ENCODE measurements around the gene AP4B1.

AP4B1 gene

DNA sequence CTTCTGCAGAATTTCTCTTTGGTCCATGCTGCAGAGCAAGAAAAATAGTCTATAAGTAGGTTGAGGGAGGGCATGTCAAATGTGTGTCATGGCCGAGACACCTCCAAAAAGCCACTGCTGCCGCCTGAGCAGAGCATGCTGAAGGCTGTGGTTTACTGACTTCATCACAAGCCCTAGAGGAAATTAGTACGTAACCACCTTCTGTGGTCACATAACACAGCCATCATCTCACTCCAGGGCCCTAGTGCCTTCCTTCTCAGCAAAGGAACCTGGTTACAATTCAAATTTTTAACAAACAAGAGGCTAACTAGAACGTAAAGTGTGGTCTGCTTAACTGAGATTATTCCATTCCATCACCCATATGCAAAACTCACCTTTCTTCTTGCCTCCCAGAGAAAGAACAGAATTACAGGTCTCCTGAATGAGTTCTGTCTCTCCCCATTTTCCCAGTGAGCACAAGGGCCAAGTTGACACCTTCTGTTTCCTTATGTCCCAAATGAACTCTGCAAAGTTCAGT lies 32.9 kb downstream of the AP4B1 start, which contains the start of gene PTPN22:
Gene PTPN22 (minus strand): TSS at position 116 of the 517 bp plus-strand sequence.
- TF ChIP-seq SPI1 (IDR thresholded peaks at IDR 0.05; ENCODE audit: borderline replicate concordance, low read depth) (peak; percentile 2; the same call in 1 of the 2 replicates), POLR2AphosphoS5 (IDR thresholded peaks at IDR 0.05; ENCODE audit: low read depth) (peak; percentile 95), GABPA (IDR thresholded peaks at IDR 0.05; ENCODE audit: low read depth) (no peak)
- Histone ChIP-seq H3K4me3 (replicated peaks; ENCODE audit: insufficient read depth, low read length) (peak within 1 kb of the TSS; percentile 51), H3K27ac (replicated peaks) (peak within 1 kb of the TSS; percentile 96), H3K27me3 (ENCODE audit: insufficient read depth, poor library complexity, severe bottlenecking) (no peaks in the 10 kb centered on the region)
- peak; percentile 86 to 95 for DNase-seq (ENCODE audit: low read depth in 1 of 2, low spot score in 1 of 2)

DNA sequence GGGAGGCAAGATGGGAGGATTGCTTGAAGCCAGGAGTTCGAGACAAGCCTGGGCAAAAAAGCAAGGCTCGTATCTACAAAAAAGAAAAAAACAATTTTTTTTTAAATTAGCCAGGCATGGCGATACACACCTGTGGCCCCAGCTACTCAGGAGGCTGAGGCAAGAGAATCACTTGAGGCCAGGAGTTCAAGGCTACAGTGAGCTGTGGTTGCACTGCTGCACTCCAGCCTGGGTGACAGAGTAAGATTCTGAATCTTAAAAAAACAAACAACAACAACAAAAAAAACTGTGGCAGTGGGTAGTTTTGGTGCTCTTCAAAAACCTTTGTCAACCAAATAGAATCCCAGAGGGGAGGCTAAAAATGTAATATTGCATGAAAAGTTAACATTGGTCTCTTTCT lies 33.8 kb downstream of the AP4B1 start:
- H3K27ac ChIP-seq (replicated peaks): peak overlapping the region; percentile 96

DNA sequence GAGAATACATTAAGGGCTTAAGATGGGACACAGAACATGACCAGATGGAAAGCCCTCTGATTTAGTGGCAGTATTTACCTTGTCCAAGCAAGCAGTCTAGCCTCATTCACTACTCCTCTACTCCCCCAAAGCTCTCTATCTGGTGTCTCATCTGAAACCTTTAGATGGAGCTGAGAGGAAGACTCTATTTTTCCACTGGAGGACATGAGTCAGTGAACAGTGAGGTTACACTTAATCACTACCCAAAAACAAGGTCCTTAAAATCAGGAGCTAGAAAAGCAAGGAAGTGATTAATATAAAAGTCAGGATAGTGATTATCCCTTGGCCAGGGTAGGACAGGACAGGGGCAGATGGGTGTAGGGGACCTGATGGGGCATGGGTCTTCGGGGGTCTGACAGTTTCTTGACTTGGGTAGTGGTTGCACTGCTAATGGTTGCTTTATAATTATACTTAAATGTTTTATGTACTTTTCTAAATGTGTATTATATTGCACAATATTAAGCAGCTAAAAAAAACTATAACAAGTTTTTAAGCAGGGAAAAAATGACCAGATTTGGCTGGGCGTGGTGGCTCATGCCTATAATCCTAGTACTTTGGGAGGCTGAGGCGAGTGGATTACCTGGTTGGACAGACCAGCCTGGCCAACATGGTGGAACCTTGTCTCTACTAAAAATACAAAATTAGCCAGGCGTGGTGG lies 36.1 kb downstream of the AP4B1 start:
- no peaks in the 10 kb centered on the region for H3K27me3 ChIP-seq (ENCODE audit: insufficient read depth, poor library complexity, severe bottlenecking)
- no peak for DNase-seq (ENCODE audit: low read depth in 1 of 2, low spot score in 1 of 2)
- no peak overlapping the region for H3K4me3 ChIP-seq (replicated peaks; ENCODE audit: insufficient read depth, low read length)
- H3K27ac ChIP-seq (replicated peaks): no peak overlapping the region
- TF ChIP-seq SPI1 (IDR thresholded peaks at IDR 0.05; ENCODE audit: borderline replicate concordance, low read depth) (no peak), GABPA (IDR thresholded peaks at IDR 0.05; ENCODE audit: low read depth) (no peak)

More for the DNA sequence above, 33.8 kb downstream of the AP4B1 start:
- no peaks in the 10 kb centered on the region for H3K27me3 ChIP-seq (ENCODE audit: insufficient read depth, poor library complexity, severe bottlenecking)
- no peak for DNase-seq (ENCODE audit: low read depth in 1 of 2, low spot score in 1 of 2)
- TF ChIP-seq, protein P1, sequence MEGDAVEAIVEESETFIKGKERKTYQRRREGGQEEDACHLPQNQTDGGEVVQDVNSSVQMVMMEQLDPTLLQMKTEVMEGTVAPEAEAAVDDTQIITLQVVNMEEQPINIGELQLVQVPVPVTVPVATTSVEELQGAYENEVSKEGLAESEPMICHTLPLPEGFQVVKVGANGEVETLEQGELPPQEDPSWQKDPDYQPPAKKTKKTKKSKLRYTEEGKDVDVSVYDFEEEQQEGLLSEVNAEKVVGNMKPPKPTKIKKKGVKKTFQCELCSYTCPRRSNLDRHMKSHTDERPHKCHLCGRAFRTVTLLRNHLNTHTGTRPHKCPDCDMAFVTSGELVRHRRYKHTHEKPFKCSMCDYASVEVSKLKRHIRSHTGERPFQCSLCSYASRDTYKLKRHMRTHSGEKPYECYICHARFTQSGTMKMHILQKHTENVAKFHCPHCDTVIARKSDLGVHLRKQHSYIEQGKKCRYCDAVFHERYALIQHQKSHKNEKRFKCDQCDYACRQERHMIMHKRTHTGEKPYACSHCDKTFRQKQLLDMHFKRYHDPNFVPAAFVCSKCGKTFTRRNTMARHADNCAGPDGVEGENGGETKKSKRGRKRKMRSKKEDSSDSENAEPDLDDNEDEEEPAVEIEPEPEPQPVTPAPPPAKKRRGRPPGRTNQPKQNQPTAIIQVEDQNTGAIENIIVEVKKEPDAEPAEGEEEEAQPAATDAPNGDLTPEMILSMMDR (IDR thresholded peaks at IDR 0.05; ENCODE audit: insufficient read depth, low read length): no peak
- TF ChIP-seq SPI1 (IDR thresholded peaks at IDR 0.05; ENCODE audit: borderline replicate concordance, low read depth) (no peak), POLR2AphosphoS5 (IDR thresholded peaks at IDR 0.05; ENCODE audit: low read depth) (no peak), GABPA (IDR thresholded peaks at IDR 0.05; ENCODE audit: low read depth) (no peak)
- TF ChIP-seq, protein P2, sequence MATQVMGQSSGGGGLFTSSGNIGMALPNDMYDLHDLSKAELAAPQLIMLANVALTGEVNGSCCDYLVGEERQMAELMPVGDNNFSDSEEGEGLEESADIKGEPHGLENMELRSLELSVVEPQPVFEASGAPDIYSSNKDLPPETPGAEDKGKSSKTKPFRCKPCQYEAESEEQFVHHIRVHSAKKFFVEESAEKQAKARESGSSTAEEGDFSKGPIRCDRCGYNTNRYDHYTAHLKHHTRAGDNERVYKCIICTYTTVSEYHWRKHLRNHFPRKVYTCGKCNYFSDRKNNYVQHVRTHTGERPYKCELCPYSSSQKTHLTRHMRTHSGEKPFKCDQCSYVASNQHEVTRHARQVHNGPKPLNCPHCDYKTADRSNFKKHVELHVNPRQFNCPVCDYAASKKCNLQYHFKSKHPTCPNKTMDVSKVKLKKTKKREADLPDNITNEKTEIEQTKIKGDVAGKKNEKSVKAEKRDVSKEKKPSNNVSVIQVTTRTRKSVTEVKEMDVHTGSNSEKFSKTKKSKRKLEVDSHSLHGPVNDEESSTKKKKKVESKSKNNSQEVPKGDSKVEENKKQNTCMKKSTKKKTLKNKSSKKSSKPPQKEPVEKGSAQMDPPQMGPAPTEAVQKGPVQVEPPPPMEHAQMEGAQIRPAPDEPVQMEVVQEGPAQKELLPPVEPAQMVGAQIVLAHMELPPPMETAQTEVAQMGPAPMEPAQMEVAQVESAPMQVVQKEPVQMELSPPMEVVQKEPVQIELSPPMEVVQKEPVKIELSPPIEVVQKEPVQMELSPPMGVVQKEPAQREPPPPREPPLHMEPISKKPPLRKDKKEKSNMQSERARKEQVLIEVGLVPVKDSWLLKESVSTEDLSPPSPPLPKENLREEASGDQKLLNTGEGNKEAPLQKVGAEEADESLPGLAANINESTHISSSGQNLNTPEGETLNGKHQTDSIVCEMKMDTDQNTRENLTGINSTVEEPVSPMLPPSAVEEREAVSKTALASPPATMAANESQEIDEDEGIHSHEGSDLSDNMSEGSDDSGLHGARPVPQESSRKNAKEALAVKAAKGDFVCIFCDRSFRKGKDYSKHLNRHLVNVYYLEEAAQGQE (IDR thresholded peaks at IDR 0.05; ENCODE audit: insufficient replicate concordance, low read depth): no peak
- H3K4me3 ChIP-seq (replicated peaks; ENCODE audit: insufficient read depth, low read length): peak overlapping the region; percentile 51

DNA sequence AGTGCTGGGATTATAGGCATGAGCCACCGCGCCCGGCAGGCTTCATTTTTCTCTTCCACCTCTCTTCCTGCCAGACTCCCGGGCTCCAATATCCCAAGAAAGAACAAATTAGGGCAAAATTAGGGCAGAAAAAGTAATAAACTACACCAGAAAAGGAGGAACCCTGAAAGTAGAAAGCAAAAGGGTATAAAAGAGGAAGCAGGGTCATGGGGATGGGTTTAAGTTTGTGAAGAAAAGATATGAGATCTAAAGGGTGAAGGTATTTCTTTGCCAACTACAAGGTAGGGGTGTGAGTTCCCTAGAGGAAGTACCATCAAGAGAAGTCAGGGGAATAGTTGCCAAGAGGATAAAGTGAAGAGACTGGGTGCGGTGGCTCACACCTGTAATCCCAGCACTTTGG lies 43.0 kb downstream of the AP4B1 start:
- H3K27me3 ChIP-seq (ENCODE audit: insufficient read depth, poor library complexity, severe bottlenecking): no peaks in the 10 kb centered on the region
- no peak overlapping the region for H3K4me3 ChIP-seq (replicated peaks; ENCODE audit: insufficient read depth, low read length)
- no peak overlapping the region for H3K27ac ChIP-seq (replicated peaks)
- DNase-seq (ENCODE audit: low read depth in 1 of 2, low spot score in 1 of 2): peak in 1 of 2 experiments; percentile 31
- TF ChIP-seq SPI1 (IDR thresholded peaks at IDR 0.05; ENCODE audit: borderline replicate concordance, low read depth) (peak; percentile 83), POLR2AphosphoS5 (IDR thresholded peaks at IDR 0.05; ENCODE audit: low read depth) (no peak)
- TF ChIP-seq, protein P1 (IDR thresholded peaks at IDR 0.05; ENCODE audit: insufficient read depth, low read length): no peak

DNA sequence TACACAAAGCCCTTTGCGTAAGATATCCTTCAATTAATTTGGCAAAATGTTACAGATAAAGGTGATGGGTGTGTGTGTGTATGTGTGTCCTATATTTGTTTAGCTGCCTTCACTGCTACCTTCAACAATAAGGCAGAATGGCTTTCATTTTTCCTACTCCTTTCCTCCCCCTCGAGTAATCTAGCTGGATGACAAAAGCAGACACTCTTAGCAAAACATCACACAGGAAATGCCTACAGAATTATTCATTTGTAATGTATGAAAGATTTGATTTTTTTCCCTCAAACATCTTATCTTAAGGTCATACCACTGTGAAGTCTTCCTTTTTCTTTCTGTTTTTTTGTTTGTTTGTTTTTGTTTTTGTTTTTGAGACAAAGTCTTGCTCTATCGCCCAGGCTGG lies 43.7 kb downstream of the AP4B1 start:
- Histone ChIP-seq H3K27ac (replicated peaks) (peak overlapping the region; percentile 41), H3K27me3 (ENCODE audit: insufficient read depth, poor library complexity, severe bottlenecking) (no peaks in the 10 kb centered on the region), H3K4me3 (replicated peaks; ENCODE audit: insufficient read depth, low read length) (no peak overlapping the region)
- no peak for DNase-seq (ENCODE audit: low read depth in 1 of 2, low spot score in 1 of 2)
- TF ChIP-seq GABPA (IDR thresholded peaks at IDR 0.05; ENCODE audit: low read depth) (no peak), SPI1 (IDR thresholded peaks at IDR 0.05; ENCODE audit: borderline replicate concordance, low read depth) (no peak), POLR2AphosphoS5 (IDR thresholded peaks at IDR 0.05; ENCODE audit: low read depth) (no peak)
- TF ChIP-seq, protein P1 (IDR thresholded peaks at IDR 0.05; ENCODE audit: insufficient read depth, low read length): no peak
- TF ChIP-seq, protein P2 (IDR thresholded peaks at IDR 0.05; ENCODE audit: insufficient replicate concordance, low read depth): no peak

All from HL-60 (cell line).